Measurements from ENCODE around the gene SOAT1. TPM values are rescaled to one million over a fixed set of nuclear protein-coding genes. Genes with fewer than 3 reads are reported as not detected.

SOAT1 gene
- total RNA-seq, 1 donor from 2014 or later = 27.9 TPM

GRCh38 chr1:179327679-179328078, 34.1 kb downstream of the SOAT1 start:
- H3K4me3 ChIP-seq (ENCODE audit: low read depth, low read length) = no peak overlapping the region
- DNase-seq (ENCODE audit: low read depth) = no peak
- TF ChIP-seq, protein P1, sequence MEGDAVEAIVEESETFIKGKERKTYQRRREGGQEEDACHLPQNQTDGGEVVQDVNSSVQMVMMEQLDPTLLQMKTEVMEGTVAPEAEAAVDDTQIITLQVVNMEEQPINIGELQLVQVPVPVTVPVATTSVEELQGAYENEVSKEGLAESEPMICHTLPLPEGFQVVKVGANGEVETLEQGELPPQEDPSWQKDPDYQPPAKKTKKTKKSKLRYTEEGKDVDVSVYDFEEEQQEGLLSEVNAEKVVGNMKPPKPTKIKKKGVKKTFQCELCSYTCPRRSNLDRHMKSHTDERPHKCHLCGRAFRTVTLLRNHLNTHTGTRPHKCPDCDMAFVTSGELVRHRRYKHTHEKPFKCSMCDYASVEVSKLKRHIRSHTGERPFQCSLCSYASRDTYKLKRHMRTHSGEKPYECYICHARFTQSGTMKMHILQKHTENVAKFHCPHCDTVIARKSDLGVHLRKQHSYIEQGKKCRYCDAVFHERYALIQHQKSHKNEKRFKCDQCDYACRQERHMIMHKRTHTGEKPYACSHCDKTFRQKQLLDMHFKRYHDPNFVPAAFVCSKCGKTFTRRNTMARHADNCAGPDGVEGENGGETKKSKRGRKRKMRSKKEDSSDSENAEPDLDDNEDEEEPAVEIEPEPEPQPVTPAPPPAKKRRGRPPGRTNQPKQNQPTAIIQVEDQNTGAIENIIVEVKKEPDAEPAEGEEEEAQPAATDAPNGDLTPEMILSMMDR (conservative IDR thresholded peaks at IDR 0.05; ENCODE audit: low read depth, low read length) = no peak

DNA sequence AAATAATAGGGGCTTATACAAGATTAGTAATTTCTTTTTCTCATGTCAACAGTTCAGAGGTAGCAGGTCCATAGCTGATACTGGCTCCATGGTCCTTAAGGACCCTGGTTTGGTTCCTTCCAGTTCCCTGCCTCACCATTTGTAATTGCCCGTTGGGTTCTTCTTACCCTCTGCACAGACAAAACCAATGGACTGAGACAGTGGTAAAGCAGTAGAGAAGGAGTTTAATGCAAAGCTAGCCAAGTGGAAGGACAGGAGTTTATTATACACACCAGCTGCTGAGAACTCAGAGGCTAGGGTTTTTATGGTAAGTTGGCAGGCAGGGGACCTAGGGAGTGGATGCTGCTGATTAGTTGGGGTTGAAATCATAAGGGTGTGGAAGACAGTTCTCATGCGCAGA, 36.3 kb downstream of the SOAT1 start:
- DNase-seq (ENCODE audit: low read depth) = no peak
- H3K4me3 ChIP-seq (ENCODE audit: low read depth, low read length) = no peak overlapping the region
- TF ChIP-seq, protein P1 (conservative IDR thresholded peaks at IDR 0.05; ENCODE audit: low read depth, low read length) = no peak

- TF ChIP-seq, protein P1 (conservative IDR thresholded peaks at IDR 0.05; ENCODE audit: low read depth, low read length) = no peak
- no peak overlapping the region for H3K4me3 ChIP-seq (ENCODE audit: low read depth, low read length)
- DNase-seq (ENCODE audit: low read depth) = no peak
Observed at GRCh38 chr1:179334440-179334839, 40.8 kb downstream of the SOAT1 start.

DNA sequence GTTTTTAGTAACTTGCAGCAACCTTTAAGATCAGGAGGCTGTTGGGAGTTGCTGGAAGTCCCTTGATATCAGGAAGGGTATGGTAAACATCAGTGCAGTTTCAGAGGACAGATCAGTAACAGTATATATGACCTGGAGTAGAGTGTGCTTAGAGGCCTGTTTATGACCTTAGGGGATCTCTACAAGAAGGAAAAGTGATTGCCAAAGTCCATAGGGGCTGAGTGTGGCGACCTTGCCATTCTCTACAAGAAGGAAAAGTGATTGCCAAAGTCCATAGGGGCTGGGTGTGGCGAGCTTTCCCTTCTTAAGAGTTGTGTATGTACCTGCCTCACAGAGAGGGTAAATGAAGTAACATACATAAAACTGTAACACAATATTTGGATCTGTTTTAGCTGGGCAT, 43.7 kb downstream of the SOAT1 start:
- H3K4me3 ChIP-seq (ENCODE audit: low read depth, low read length) = no peak overlapping the region
- TF ChIP-seq, protein P1 (conservative IDR thresholded peaks at IDR 0.05; ENCODE audit: low read depth, low read length) = no peak
- DNase-seq (ENCODE audit: low read depth) = no peak

DNA sequence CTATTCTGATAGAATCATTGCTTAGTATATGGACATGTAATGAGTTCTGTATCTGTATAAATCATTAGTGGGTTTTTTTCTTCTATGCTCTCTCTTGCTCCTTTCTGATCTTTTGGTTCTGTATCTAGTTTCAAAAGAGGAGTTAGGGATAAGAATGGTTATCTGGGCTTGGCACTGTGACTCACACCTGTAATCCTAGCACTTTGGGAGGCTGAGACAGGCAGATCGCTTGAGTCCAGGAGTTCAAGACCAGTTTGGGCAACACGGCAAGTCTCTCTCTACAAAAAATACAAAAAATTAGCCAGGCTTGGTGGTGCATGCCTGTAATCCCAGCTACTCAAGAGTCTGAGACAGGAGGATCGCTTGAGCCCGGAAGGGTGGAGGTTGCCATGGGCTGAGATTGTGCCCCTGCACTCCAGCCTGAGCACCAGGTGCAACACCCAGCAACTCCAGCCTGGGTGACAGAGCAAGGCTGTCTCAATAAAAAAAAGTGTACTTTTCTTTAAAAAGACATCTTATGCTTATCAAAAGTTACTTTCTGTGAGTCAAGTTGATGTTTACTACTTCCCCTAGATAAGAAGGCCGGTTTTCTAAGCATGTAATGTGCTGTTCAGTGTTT, 44.5 kb downstream of the SOAT1 start:
- TF ChIP-seq, protein P1 (conservative IDR thresholded peaks at IDR 0.05; ENCODE audit: low read depth, low read length) = no peak
- DNase-seq (ENCODE audit: low read depth) = no peak

DNA sequence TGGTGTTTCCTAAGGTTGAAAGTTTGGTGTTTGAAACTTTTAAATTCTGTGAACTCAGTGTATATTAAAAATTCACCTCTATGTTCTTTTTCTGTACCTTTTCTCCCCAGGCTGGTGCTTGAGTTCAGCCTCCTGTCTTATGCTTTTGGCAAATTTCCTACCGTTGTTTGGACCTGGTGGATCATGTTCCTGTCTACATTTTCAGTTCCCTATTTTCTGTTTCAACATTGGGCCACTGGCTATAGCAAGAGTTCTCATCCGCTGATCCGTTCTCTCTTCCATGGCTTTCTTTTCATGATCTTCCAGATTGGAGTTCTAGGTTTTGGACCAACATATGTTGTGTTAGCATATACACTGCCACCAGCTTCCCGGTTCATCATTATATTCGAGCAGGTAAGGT, 47.3 kb downstream of the SOAT1 start:
- no peak overlapping the region for H3K4me3 ChIP-seq (ENCODE audit: low read depth, low read length)
- TF ChIP-seq, protein P1 (conservative IDR thresholded peaks at IDR 0.05; ENCODE audit: low read depth, low read length) = no peak
- no peak for DNase-seq (ENCODE audit: low read depth)

More for the DNA sequence above, 44.5 kb downstream of the SOAT1 start:
- H3K4me3 ChIP-seq (ENCODE audit: low read depth, low read length) = no peak overlapping the region

- TF ChIP-seq, protein P1 (conservative IDR thresholded peaks at IDR 0.05; ENCODE audit: low read depth, low read length) = no peak
- no peak overlapping the region for H3K4me3 ChIP-seq (ENCODE audit: low read depth, low read length)
- DNase-seq (ENCODE audit: low read depth) = no peak
Observed at GRCh38 chr1:179341943-179342547, 48.4 kb downstream of the SOAT1 start.

All from epithelial cell of proximal tubule (primary cell).